ENCODE results near the gene CASKIN2. TPM values are rescaled to one million over a fixed set of nuclear protein-coding genes. Genes with fewer than 3 reads are reported as not detected.

The CASKIN2 gene
- total RNA-seq, 1 donor = 8.0 TPM

DNA sequence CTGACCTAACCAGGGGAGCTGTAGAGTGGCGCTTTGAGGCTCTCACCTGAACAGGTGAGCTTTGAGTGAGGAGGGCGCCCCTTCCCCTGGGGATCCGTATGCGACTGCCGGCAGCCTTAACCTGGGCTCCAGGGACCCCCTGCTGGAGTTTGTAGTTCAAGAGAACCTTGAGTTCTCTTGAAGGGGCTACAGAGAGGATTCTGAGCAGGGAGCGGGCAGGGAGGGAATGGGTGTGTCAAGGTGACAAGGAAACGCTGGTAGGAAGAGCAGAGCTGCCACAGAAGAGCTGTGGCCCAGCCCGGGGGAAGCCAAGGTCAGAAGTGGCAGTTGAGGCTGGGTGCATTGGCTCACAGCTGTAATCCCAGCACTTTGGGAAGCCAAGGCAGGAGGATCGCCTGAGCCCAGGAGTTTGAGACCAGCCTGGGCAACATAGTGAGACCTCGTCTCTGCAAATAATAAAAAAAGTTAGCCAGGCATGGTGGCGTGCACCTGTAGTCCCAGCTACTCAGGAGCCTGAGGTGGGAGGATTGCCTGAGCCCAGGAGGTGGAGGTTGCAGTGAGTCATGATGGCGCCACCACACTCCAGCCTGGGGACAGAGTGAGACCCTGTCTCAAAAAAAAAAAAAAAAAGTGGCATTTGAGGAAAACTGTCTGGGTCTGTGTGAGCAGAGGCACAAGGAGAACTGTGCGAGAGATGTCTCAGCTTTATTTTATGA lies 11.4 kb upstream of the CASKIN2 start:
- TF ChIP-seq, protein P1, sequence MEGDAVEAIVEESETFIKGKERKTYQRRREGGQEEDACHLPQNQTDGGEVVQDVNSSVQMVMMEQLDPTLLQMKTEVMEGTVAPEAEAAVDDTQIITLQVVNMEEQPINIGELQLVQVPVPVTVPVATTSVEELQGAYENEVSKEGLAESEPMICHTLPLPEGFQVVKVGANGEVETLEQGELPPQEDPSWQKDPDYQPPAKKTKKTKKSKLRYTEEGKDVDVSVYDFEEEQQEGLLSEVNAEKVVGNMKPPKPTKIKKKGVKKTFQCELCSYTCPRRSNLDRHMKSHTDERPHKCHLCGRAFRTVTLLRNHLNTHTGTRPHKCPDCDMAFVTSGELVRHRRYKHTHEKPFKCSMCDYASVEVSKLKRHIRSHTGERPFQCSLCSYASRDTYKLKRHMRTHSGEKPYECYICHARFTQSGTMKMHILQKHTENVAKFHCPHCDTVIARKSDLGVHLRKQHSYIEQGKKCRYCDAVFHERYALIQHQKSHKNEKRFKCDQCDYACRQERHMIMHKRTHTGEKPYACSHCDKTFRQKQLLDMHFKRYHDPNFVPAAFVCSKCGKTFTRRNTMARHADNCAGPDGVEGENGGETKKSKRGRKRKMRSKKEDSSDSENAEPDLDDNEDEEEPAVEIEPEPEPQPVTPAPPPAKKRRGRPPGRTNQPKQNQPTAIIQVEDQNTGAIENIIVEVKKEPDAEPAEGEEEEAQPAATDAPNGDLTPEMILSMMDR (IDR thresholded peaks at IDR 0.05; ENCODE audit: insufficient read depth, low read length) = no peak
- no peak overlapping the region for H3K4me3 ChIP-seq (ENCODE audit: low read depth, low read length)
- no peak for DNase-seq (ENCODE audit: low read depth)

DNA sequence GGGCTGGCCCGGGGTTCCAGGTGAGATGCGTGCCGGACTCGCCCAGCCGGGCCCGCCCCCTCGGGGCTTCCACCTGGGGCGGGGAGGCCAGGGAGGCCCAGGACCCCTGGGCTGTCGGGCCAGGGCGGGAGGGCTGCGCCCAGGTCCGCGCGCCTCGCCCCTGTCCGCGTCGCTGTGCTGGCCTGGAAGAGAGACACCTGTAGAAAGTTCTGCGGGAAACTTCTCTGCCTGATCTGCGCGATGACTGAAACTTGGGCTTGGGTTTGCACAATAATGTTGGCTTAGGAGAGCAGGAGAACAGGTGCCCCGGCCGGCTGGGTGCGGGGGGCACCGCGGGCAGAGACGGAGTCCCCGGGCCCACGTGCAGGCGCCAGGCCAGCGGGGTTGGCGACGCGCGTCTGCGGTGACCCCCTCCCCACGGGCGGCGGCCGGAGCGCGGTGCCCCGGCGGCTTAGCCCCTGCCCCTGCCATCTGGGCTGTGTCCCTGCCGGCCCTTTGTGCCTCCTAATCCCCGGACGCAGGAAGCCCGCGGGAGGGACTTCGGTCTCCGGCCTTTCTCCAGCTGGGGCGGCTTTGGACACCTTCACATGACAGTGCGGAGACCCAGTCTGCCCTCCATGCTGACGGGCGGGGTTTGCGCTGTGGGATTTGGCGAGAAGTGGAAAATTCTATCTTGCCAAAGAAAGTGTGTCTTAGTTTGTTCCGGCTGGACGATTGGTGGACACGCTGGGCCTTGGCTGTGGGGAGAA lies 10.6 kb upstream of the CASKIN2 start:
- TF ChIP-seq, protein P1 (IDR thresholded peaks at IDR 0.05; ENCODE audit: insufficient read depth, low read length) = no peak
- DNase-seq (ENCODE audit: low read depth) = no peak
- peak overlapping the region; percentile 44 for H3K4me3 ChIP-seq (ENCODE audit: low read depth, low read length)

DNA sequence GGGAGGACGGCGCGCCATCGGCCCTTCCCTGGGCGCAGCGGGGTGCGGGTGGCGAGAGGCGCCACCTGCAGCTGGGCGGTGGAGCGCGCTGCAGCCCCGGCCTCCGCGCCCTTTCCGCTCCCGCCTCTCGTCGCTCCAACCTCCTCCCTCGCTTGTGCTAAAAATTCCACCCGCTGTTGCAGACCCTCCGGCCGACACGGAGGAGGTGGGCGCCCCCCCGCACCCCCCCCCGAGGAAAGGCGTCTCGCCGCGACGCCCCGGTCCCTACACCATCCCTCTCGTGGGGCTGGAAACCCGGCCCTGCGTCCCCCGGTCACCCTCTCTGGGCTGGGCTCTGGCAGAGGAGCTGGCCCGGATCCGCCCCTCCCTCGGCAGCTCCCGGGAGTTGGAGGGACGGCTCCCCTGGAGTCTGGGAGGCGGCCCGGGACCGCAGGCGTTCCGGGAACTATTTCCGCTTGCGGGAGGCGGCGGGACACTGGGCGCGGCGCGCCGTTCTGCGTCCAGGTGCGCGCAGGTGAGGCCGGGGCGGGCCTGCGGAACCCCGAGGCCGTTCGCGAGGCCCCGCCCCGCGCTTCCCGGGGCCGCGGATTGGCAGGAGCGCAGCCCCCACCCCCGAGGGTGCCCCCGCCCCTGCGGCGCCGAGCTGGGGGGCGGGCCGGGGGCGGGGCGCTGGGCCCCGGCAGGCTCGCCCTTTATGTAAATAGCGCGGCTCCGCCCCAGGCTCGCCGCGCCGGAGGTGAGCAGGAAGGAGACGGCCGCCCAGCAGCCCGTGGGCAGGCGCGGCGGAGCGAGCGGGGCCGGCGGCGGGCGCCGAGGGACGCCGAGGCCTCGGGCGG lies 9.9 kb upstream of the CASKIN2 start, which contains the start of gene LLGL2:
TSS of gene LLGL2 (plus strand) at position 728 of the 836 bp plus-strand sequence. CDS start 17,730 bp downstream, outside the sequence.
- TF ChIP-seq, protein P1 (IDR thresholded peaks at IDR 0.05; ENCODE audit: insufficient read depth, low read length) = no peak
- no peak for DNase-seq (ENCODE audit: low read depth)
- H3K4me3 ChIP-seq (ENCODE audit: low read depth, low read length) = peak within 1 kb of the TSS; percentile 46

DNA sequence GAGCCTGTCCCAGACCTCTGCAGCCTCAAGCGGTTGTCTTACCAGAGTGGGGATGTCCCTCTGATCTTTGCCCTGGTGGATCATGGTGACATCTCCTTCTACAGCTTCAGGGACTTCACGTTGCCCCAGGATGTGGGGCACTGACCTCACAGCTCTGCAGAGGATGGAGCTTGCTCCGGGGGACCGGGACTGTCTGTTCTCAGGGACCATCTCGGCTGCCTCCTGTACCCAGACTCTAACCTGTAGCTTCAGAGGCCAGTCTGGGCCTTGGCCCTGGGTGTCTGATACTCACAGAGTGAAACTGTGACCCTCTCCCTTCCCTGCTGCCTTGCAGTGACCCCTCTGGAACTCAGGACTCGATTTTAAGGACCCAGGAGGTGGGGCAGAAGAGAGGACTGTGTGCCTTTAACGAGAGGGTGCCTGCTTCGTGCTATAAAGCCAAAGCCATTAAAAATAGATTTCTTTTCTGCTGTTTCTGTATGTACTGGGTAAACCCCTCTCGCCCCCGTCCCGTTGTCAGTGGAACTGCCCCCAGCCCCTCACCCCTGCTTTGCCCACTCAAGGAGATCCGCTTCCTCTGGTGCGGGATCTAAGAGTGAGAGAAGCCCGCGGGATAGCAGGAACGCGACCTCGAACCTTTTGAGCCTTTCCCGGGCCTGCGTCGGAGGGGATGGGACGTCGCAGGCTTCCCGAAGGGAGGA lies 9.1 kb upstream of the CASKIN2 start:
- H3K4me3 ChIP-seq (ENCODE audit: low read depth, low read length) = no peak overlapping the region
- DNase-seq (ENCODE audit: low read depth) = no peak
- TF ChIP-seq, protein P1 (IDR thresholded peaks at IDR 0.05; ENCODE audit: insufficient read depth, low read length) = no peak

DNA sequence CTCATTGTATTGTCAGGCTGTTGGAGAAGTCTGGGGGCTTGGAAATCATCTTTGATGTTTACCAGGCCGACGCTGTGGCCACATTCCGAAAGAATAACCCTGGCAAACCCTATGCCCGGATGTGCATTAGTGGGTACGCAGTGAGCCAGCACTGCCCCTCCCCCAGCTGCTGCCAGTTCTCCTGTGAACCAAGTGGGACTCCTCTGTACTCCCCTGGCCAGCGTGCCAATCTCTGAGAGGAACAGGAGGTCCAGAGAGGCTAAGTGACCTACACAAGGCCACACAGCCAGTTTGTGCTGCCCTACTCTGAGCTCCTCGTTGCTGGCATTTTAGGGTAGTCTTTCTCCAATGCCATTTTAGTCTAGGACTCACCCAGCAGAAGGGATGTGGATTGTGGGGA lies 8.3 kb upstream of the CASKIN2 start:
- DNase-seq (ENCODE audit: low read depth) = no peak
- TF ChIP-seq, protein P1 (IDR thresholded peaks at IDR 0.05; ENCODE audit: insufficient read depth, low read length) = no peak
- no peak overlapping the region for H3K4me3 ChIP-seq (ENCODE audit: low read depth, low read length)

Data from fibroblast of the aortic adventitia (primary cell).